ENCODE results near the gene ERMN. TPM values are rescaled to one million over a fixed set of nuclear protein-coding genes. Genes with fewer than 3 reads are reported as not detected.

Gene ERMN
- total and polyA plus RNA-seq, 12 donors, result 0.04 to 0.40 (median 0.13) TPM; not detected in 8

DNA sequence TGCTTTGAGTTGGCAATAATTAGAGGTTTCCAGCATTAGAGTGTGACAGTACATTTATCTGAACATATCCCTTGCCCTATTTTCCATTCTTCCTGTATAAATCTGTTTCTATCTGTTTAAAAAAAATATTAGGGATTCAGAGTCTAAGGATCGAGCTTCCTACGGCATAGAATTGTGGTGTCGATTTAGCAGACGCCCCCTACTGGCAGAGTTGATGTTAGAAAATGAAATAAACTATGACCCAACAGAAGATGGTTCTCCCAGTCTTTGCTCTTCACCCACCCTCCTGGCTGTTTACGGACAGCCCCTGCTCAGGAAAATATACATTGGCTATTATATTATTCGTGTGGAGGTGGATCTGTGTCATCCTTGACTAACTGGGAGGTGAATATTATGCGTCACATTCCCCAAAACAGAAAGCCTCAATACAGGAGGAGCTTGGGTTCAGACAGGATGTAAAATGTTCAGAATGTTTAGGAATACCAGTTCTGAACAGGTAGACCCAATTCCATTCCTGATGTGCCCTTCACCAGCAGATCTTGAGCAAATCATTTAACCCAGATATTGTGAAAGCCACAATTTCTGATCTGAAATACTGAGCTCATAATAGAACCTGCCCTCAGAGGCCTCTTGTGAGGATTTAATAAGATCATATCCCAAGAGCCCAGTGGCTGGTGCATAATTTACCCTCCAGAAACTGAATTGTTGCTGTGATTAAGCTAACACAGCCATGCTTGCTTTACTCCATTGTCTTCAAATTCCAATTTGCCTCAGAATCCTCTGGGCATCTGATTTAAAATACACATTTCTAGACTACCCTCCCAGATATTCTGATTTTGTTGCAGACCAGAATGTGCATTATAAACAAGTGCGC, 10.8 kb upstream of the ERMN start:
- Histone ChIP-seq H3K27ac (no peak overlapping the region), H3K9me3 (replicated peaks in 1 of 3) (no peaks in the 10 kb centered on the region), H3K4me3 (no peak overlapping the region), H3K36me3 (replicated peaks in 1 of 2) (no peaks in the 10 kb centered on the region), H3K27me3 (no peaks in the 10 kb centered on the region), H3K4me1 (replicated peaks in 1 of 2) (no peaks in the 10 kb centered on the region)
- DNase-seq, result peak; percentile 20 to 62 (median 31)
- TF ChIP-seq, protein P1, sequence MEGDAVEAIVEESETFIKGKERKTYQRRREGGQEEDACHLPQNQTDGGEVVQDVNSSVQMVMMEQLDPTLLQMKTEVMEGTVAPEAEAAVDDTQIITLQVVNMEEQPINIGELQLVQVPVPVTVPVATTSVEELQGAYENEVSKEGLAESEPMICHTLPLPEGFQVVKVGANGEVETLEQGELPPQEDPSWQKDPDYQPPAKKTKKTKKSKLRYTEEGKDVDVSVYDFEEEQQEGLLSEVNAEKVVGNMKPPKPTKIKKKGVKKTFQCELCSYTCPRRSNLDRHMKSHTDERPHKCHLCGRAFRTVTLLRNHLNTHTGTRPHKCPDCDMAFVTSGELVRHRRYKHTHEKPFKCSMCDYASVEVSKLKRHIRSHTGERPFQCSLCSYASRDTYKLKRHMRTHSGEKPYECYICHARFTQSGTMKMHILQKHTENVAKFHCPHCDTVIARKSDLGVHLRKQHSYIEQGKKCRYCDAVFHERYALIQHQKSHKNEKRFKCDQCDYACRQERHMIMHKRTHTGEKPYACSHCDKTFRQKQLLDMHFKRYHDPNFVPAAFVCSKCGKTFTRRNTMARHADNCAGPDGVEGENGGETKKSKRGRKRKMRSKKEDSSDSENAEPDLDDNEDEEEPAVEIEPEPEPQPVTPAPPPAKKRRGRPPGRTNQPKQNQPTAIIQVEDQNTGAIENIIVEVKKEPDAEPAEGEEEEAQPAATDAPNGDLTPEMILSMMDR (IDR thresholded peaks at IDR 0.05), result peak; percentile 21 to 76 (median 52)
- no peak for TF ChIP-seq POLR2A (IDR thresholded peaks at IDR 0.05)
- intact Hi-C loops (cut with DNase I), result no loop called here
- WGBS, 4 donors, result 33 to 40% (median 34%) methylated on average over 8 of the region's 8 CpGs

DNA sequence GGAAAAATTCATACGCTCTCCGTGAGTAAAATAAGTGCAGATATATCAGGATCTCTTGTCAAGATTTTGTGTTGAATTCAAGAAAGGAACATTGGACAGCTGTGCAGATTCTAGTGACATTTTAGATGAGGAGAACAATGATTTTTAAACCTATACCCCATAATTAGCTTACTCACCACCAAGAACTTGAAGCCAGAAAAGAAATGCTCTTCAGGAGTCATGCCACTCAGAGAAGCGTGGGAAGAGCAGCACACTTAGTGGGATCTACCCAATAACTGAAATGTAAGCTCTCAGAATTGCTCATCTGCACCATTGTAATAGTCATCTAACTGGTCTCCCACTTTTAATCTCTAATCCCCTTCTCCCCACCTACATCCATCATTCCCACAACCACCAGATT, 9.2 kb upstream of the ERMN start:
- intact Hi-C loops (cut with DNase I), result no loop called here
- Histone ChIP-seq H3K36me3 (replicated peaks in 1 of 2) (no peaks in the 10 kb centered on the region), H3K27me3 (no peaks in the 10 kb centered on the region), H3K9me3 (replicated peaks in 1 of 3) (no peaks in the 10 kb centered on the region), H3K4me1 (replicated peaks in 1 of 2) (no peaks in the 10 kb centered on the region), H3K4me3 (no peak overlapping the region), H3K27ac (no peak overlapping the region)
- no peak for DNase-seq
- TF ChIP-seq POLR2A (IDR thresholded peaks at IDR 0.05), result no peak
- TF ChIP-seq, protein P1 (IDR thresholded peaks at IDR 0.05), result no peak
- WGBS, 4 donors, result 76 to 88% (median 79%) methylated on average over 3 of the region's 3 CpGs

DNA sequence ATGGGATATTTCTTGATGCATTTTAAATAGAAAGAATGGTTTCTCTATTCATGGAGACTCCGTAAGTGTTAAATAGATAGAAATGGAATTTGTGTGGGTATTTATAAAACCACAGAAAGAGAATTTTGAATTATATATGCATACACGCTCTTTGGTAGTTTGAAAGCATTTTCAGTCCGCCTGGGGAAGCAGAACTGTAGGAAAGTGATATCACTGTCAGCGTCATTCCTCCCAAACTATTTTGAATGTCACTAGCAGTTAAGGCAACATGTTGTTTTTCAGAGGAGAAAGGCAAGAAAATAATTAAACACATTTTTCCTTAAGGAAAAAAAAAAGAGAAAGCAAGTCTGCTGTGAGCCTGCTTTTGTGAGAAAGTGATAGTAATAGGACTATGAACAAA, 8.7 kb upstream of the ERMN start:
- Histone ChIP-seq H3K4me3 (no peak overlapping the region), H3K27ac (no peak overlapping the region), H3K27me3 (no peaks in the 10 kb centered on the region), H3K36me3 (replicated peaks in 1 of 2) (no peaks in the 10 kb centered on the region), H3K4me1 (replicated peaks in 1 of 2) (no peaks in the 10 kb centered on the region), H3K9me3 (replicated peaks in 1 of 3) (no peaks in the 10 kb centered on the region)
- TF ChIP-seq POLR2A (IDR thresholded peaks at IDR 0.05), result no peak
- TF ChIP-seq, protein P1 (IDR thresholded peaks at IDR 0.05), result no peak
- no peak for DNase-seq
- intact Hi-C loops (cut with DNase I), result no loop called here
- WGBS, 4 donors, result 76 to 79% (median 78%) methylated on average over 4 of the region's 4 CpGs

DNA sequence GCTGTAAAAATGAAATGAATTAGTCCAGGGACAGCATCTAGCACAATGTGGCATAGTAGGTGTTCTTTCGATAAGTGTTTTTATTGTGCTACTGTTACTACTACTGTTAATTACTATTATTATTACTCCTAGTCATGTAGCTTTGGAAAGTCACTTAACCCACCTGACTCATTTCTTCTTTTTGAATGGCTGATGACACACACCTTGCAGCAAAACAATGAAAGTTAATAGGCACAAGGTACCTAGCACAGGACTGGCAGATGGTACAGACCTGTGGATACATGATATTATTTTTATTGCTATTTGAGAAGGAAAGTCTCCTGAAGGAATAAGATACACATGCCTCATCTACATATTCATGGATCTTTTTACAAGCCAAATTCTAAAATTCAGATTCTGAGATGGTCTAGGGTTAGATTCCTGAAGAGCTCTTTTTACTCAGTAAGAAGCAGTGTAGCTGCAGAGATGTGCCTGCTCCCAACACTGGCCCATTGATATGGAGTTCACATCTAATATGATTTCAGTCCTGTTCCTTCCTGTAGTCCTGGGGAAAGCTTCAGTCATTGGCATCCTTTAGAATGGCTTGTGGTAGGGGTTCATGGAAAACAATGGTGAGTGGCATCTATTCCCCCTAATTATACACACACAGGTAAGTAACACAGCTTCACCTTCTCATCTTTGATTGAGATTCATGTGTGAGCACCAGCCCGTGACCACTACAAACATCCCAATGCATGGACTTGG, 7.9 kb upstream of the ERMN start:
- H3K27me3 ChIP-seq, result no peaks in the 10 kb centered on the region
- H3K4me3 ChIP-seq, result no peak overlapping the region
- no peak for DNase-seq
- no peak overlapping the region for H3K27ac ChIP-seq
- intact Hi-C loops (cut with DNase I), result no loop called here
- 86 to 88% (median 87%) methylated on average over 2 of the region's 2 CpGs for WGBS, 4 donors
- no peaks in the 10 kb centered on the region for H3K36me3 ChIP-seq (replicated peaks in 1 of 2)
- no peaks in the 10 kb centered on the region for H3K4me1 ChIP-seq (replicated peaks in 1 of 2)
- H3K9me3 ChIP-seq (replicated peaks in 1 of 3), result no peaks in the 10 kb centered on the region
- no peak for TF ChIP-seq POLR2A (IDR thresholded peaks at IDR 0.05)
- TF ChIP-seq, protein P1 (IDR thresholded peaks at IDR 0.05), result no peak
